GM12878 (cell line): ENCODE measurements around the gene GRAMD1C. TPM values are rescaled to one million over a fixed set of nuclear protein-coding genes. Genes with fewer than 3 reads are reported as not detected.
A peak's percentile ranks its signal among the peaks of the same experiment; 100 is the strongest.

Source experiments
- ATAC-seq: fragments of 200-7000 bp; cut with Tn5 transposase; 3 replicates; pipeline ENCODE4 v1.9.1; 2020; ENCODE audit warnings: mild to moderate bottlenecking, moderate library complexity
- BruUV-seq: library from RNA; stranded (reverse); fragments of 400-500 nt; replicated peaks from 2 replicates; lab custom pipeline; 2021; lab: Mats Ljungman, UMichigan
- CTCF ChIA-PET: fragments of 300-600 bp; sonication (Branson Sonifier 250); formaldehyde crosslinking; extraction: SDS; loops from one replicate; lab custom pipeline; 2021; ENCODE audit warnings: inconsistent platforms; lab: Yijun Ruan, JAX
- POLR2A ChIA-PET: fragments of 350-600 bp; formaldehyde crosslinking; extraction: SDS; loops from one replicate; lab custom pipeline; 2021; ENCODE audit warnings: inconsistent platforms; lab: Charles Lee
- RAD21 ChIA-PET: fragments of 300-600 bp; sonication (Branson Sonifier 250); formaldehyde crosslinking; loops from one replicate; lab custom pipeline; 2023; ENCODE audit warnings: antibody characterized with exemption; ENCODE audit not compliant: unreplicated experiment; lab: Charles Lee
- SMC1A ChIA-PET: fragments of 300-600 bp; sonication (Branson Sonifier 250); formaldehyde crosslinking; loops from one replicate; lab custom pipeline; 2023; ENCODE audit not compliant: unreplicated experiment, uncharacterized antibody; lab: Charles Lee
- DNase-seq: peaks from one replicate; pipeline ENCODE4 v3.0.0-alpha.2; 2011; ENCODE audit warnings: low read depth, low spot score
- FAIRE-seq: peaks from 3 replicates; lab custom pipeline; 2011; peaks lifted over from hg19 to GRCh38; lab: Jason Lieb, UNC
- H2AFZ ChIP-seq: 2 replicates; pipeline ENCODE4 v1.6.0; 2011; ENCODE audit warnings: low read depth, low read length, control low read depth; ENCODE audit not compliant: control insufficient read depth
- H3K27ac ChIP-seq: 2 replicates; pipeline ENCODE4 v1.5.1; 2011; ENCODE audit warnings: control low read depth; ENCODE audit not compliant: control insufficient read depth, insufficient read depth
- H3K27me3 ChIP-seq, 2 experiments: replicated peaks in 1 of 2; 2 replicates each; pipeline versions ENCODE4 v1.6.0 to v1.6.1; 2011; ENCODE audit warnings: low read length in 1 of 2; ENCODE audit not compliant: control insufficient read depth in 2 of 2, insufficient read depth in 2 of 2
- H3K36me3 ChIP-seq, 2 experiments: 2 replicates each; pipeline ENCODE4 v1.5.1; 2011; ENCODE audit warnings: low read length in 1 of 2; ENCODE audit not compliant: control insufficient read depth in 2 of 2, insufficient read depth in 2 of 2
- H3K4me1 ChIP-seq: 2 replicates; pipeline ENCODE4 v1.6.1; 2011; ENCODE audit warnings: mild to moderate bottlenecking, low read length, moderate library complexity, mixed read lengths; ENCODE audit not compliant: control insufficient read depth, insufficient read depth
- H3K4me2 ChIP-seq: 2 replicates; pipeline ENCODE4 v1.6.0; 2011; ENCODE audit warnings: control low read depth; ENCODE audit not compliant: control insufficient read depth, insufficient read depth
- H3K4me3 ChIP-seq: fragments of 200-600 bp; sonication (generic); 2 replicates; pipeline ENCODE4 v1.5.1; 2016
- H3K79me2 ChIP-seq: 2 replicates; pipeline ENCODE4 v1.6.0; 2011; ENCODE audit warnings: low read length; ENCODE audit not compliant: control insufficient read depth, insufficient read depth
- H3K9ac ChIP-seq: 2 replicates; pipeline ENCODE4 v1.8.0; 2011; ENCODE audit warnings: low read length, control low read depth, mixed read lengths; ENCODE audit not compliant: control insufficient read depth, insufficient read depth
- H3K9me3 ChIP-seq: replicated peaks from 3 replicates; pipeline ENCODE4 v1.5.1; 2011; ENCODE audit warnings: mild to moderate bottlenecking, low read length; ENCODE audit not compliant: control insufficient read depth, insufficient read depth
- H4K20me1 ChIP-seq: 2 replicates; pipeline ENCODE4 v1.6.0; 2011; ENCODE audit not compliant: control insufficient read depth, insufficient read depth
- BACH1 ChIP-seq: fragments of 450-650 bp; IDR thresholded peaks from 2 replicates; pipeline ENCODE4 v1.6.1; 2017; ENCODE audit warnings: mild to moderate bottlenecking, borderline replicate concordance
- BCL11A ChIP-seq: IDR thresholded peaks from 2 replicates; pipeline ENCODE4 v1.6.1; 2011; ENCODE audit warnings: low read depth, low read length
- EED ChIP-seq: sonication (generic); IDR thresholded peaks from 2 replicates; pipeline ENCODE4 v1.6.1; 2016; ENCODE audit warnings: antibody characterized with exemption, low read depth
- ETV6 ChIP-seq, 2 experiments: fragments of 450-650 bp in 1 of 2; IDR thresholded peaks in 1 of 2; conservative IDR thresholded peaks in 1 of 2; 2 replicates each; pipeline ENCODE4 v1.6.1; 2014; ENCODE audit warnings: antibody characterized with exemption in 1 of 2, borderline replicate concordance in 1 of 2, low read depth in 1 of 2, mild to moderate bottlenecking in 1 of 2, moderate library complexity in 1 of 2
- FOS ChIP-seq: IDR thresholded peaks from 3 replicates; pipeline ENCODE4 v1.6.1; 2011; ENCODE audit warnings: borderline replicate concordance; ENCODE audit not compliant: insufficient read length; ENCODE audit errors: extremely low read depth
- GATAD2B ChIP-seq: fragments of 450-650 bp; conservative IDR thresholded peaks from 2 replicates; pipeline ENCODE4 v1.6.1; 2017; ENCODE audit warnings: low read depth, mild to moderate bottlenecking, moderate library complexity
- HDAC2 ChIP-seq: fragments of 200-600 bp; sonication (generic); IDR thresholded peaks from 2 replicates; pipeline ENCODE4 v1.6.1; 2017
- HDAC6 ChIP-seq: fragments of 200-600 bp; sonication (generic); IDR thresholded peaks from one replicate; pipeline ENCODE4 v1.8.0; 2017; ENCODE audit warnings: antibody characterized with exemption; ENCODE audit not compliant: unreplicated experiment
- MTA3 ChIP-seq: IDR thresholded peaks from 2 replicates; pipeline ENCODE4 v1.6.1; 2012; ENCODE audit warnings: low read length, inconsistent platforms, borderline replicate concordance
- NFXL1 ChIP-seq: fragments of 450-650 bp; IDR thresholded peaks from 2 replicates; pipeline ENCODE4 v1.6.1; 2017; ENCODE audit warnings: antibody characterized with exemption, mild to moderate bottlenecking, borderline replicate concordance
- NR2C2 ChIP-seq: IDR thresholded peaks from 2 replicates; pipeline ENCODE4 v1.6.1; 2011; ENCODE audit warnings: borderline replicate concordance, low read depth; ENCODE audit not compliant: control insufficient read depth, insufficient read length
- NR2F1 ChIP-seq: fragments of 450-650 bp; conservative IDR thresholded peaks from 2 replicates; pipeline ENCODE4 v1.6.1; 2017; ENCODE audit warnings: mild to moderate bottlenecking
- RB1 ChIP-seq: fragments of 450-650 bp; formaldehyde crosslinking; IDR thresholded peaks from 2 replicates; pipeline ENCODE4 v1.6.1; 2017; ENCODE audit warnings: mild to moderate bottlenecking, borderline replicate concordance
- RFX5 ChIP-seq: IDR thresholded peaks from 2 replicates; pipeline ENCODE4 v1.6.1; 2011; ENCODE audit warnings: low read depth, low read length, improper control_type of control experiment
- STAT1 ChIP-seq: fragments of 450-650 bp; conservative IDR thresholded peaks from 2 replicates; pipeline ENCODE4 v1.6.1; 2014; ENCODE audit warnings: antibody characterized with exemption, mild to moderate bottlenecking
- ZNF207 ChIP-seq: fragments of 450-650 bp; IDR thresholded peaks from 2 replicates; pipeline ENCODE4 v1.6.1; 2014; ENCODE audit warnings: antibody characterized with exemption, mild to moderate bottlenecking, borderline replicate concordance
- ZNF384 ChIP-seq: IDR thresholded peaks from 2 replicates; pipeline ENCODE4 v1.6.1; 2012; ENCODE audit warnings: low read depth, mild to moderate bottlenecking, low read length, improper control_type of control experiment, borderline replicate concordance
- WGBS: methylation state at CpG from one replicate; pipeline ENCODE4 v1.1.6; 2016; ENCODE audit warnings: low lambda C conversion rate; ENCODE audit not compliant: insufficient replicate concordance, insufficient coverage; ENCODE audit errors: missing lambda C conversion rate; 5-methylcytosine and 5-hydroxymethylcytosine counted together
- in situ Hi-C: fragments of 300-500 bp; cut with MboI; formaldehyde crosslinking; loops from 9 replicates; pipeline ENCODE4 v1.14.3; 2018; ENCODE audit warnings: mixed read lengths
- intact Hi-C: fragments of 100-400 bp; cut with micrococcal nuclease; formaldehyde crosslinking; loops from one replicate; pipeline ENCODE4 v1.14.2; 2022; ENCODE audit not compliant: unreplicated experiment
- polyA plus RNA-seq, 11 experiments: library from polyadenylated mRNA; depleted of rRNA in 4 of 11; unstranded in 6 of 11; stranded (reverse) in 5 of 11; fragments of >200 nt; fragmentation: Nextera tagmentation in 4 of 11; fragmentation: Illumina TruSeq in 1 of 11; extraction: Ambion mirVana in 4 of 11; extraction: Trizol in 1 of 11; gene quantifications; 1 replicate in 1 of 11; 2 replicates in 10 of 11; pipeline versions ENCODE4 v1.2.1 to v1.2.3, GENCODE V29; 2011 to 2016; ENCODE audit warnings: inconsistent platforms in 2 of 11, missing spikeins in 2 of 11, low read depth in 1 of 11
- total RNA-seq, 4 experiments: library from RNA; depleted of rRNA in 3 of 4; stranded (reverse); fragments of >200 nt in 3 of 4; fragmentation: Illumina TruSeq in 1 of 4; extraction: Trizol in 1 of 4; gene quantifications; 2 replicates each; pipeline versions ENCODE4 v1.2.1 to v1.2.3, GENCODE V29; 2013 to 2021
- TF ChIP-seq, protein P1 (sequence below): IDR thresholded peaks from 2 replicates; pipeline ENCODE4 v1.6.1; 2012; ENCODE audit warnings: low read length, inconsistent platforms
- TF ChIP-seq, protein P2 (sequence below): IDR thresholded peaks from 2 replicates; pipeline ENCODE4 v1.6.1; 2011; ENCODE audit warnings: borderline replicate concordance, low read depth, mild to moderate bottlenecking, moderate library complexity, low read length; ENCODE audit not compliant: insufficient read depth, poor library complexity, severe bottlenecking
- TF ChIP-seq, protein P3 (sequence below): IDR thresholded peaks from 2 replicates; pipeline ENCODE4 v1.6.1; 2012; ENCODE audit warnings: low read depth, low read length, improper control_type of control experiment
- TF ChIP-seq, protein P4 (sequence below): IDR thresholded peaks from 2 replicates; pipeline ENCODE4 v1.6.1; 2012; ENCODE audit warnings: low read depth, low read length, improper control_type of control experiment

Gene GRAMD1C
- total and polyA plus RNA-seq, 10 of the 15 experiments (the other 5 are each of a cell fraction or from before 2014, with no cell fraction given): 3.2 to 9.2 (median 5.5) TPM

DNA sequence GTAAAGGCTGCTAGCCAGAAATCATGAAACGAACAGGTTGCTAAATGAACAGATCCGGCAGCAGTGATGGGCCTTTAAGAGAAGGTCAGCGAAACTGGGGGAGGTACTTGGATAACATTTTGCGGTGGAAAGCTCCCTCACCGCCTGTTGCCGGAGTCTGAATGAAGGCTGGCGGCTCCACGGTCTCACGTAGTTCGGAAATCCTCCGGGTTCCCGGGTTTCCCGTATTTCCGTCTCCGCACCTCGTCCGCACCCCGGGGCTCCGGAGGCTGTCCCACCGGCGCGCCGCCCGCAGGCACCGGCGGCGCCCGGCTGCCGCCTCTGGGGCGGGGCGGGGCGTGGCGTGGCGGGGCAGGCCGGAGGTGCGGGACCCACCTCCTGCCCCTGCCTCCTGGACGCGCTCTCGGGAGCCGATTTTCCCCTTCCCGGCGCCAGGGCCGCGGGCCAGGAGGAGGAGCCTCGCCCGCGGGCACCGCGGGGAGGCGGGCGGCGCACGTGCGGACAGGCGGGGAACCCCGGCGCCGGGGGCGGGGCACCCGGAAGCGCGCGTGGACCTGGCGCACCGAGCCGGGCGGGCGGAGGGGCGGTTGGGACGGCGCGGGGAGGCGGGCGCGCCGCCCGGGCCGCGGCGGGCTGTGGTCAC, 108.9 kb downstream of the GRAMD1C start, which contains the start of gene ZDHHC23:
Gene ZDHHC23, plus strand, starts transcription at position 642 of the 643 bp plus-strand sequence. CDS start 790 bp downstream, outside the sequence.
- in situ Hi-C loops: no loop called here
- H3K9me3 ChIP-seq: no peaks in the 10 kb centered on the region
- H3K4me2 ChIP-seq: peak within 1 kb of the TSS; percentile 99
- WGBS: 0% methylated on average over 52 of the region's 80 CpGs
- ChIA-PET CTCF (no interaction called here), RAD21 (no interaction called here), POLR2A (no interaction called here), SMC1A (interaction anchor here (0.6 kb wide), 1 partner anchor 213 kb away, joined by 3 read pairs; no protein-coding TSS in a partner anchor)
- intact Hi-C loops: loop anchor here (5.0 kb wide), 1 partner anchor 110 kb away; the partner anchor contains the start of genes CCDC191 and QTRT2
- FAIRE-seq: peak; percentile 82
- ATAC-seq: peak; percentile 79
- H3K4me1 ChIP-seq: no peaks in the 10 kb centered on the region
- BruUV-seq: no TSS peak
- no peaks in the 10 kb centered on the region for H3K27me3 ChIP-seq
- no peak within 1 kb of the TSS for H3K27ac ChIP-seq
- no peaks in the 10 kb centered on the region for H3K36me3 ChIP-seq
- H2AFZ ChIP-seq: peak within 1 kb of the TSS; percentile 90
- H3K79me2 ChIP-seq: no peaks in the 10 kb centered on the region
- H3K4me3 ChIP-seq: peak within 1 kb of the TSS; percentile 70
- DNase-seq: no peak
- no peaks in the 10 kb centered on the region for H4K20me1 ChIP-seq
- H3K9ac ChIP-seq: peak within 1 kb of the TSS; percentile 46; the same call in 1 of the 2 replicates
- TF ChIP-seq BACH1: no peak
- TF ChIP-seq, protein P1, sequence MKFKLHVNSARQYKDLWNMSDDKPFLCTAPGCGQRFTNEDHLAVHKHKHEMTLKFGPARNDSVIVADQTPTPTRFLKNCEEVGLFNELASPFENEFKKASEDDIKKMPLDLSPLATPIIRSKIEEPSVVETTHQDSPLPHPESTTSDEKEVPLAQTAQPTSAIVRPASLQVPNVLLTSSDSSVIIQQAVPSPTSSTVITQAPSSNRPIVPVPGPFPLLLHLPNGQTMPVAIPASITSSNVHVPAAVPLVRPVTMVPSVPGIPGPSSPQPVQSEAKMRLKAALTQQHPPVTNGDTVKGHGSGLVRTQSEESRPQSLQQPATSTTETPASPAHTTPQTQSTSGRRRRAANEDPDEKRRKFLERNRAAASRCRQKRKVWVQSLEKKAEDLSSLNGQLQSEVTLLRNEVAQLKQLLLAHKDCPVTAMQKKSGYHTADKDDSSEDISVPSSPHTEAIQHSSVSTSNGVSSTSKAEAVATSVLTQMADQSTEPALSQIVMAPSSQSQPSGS: no peak
- no peak for TF ChIP-seq BCL11A
- TF ChIP-seq NFXL1: no peak
- no peak for TF ChIP-seq MTA3
- TF ChIP-seq RB1: no peak
- TF ChIP-seq STAT1: no peak
- TF ChIP-seq, protein P2, sequence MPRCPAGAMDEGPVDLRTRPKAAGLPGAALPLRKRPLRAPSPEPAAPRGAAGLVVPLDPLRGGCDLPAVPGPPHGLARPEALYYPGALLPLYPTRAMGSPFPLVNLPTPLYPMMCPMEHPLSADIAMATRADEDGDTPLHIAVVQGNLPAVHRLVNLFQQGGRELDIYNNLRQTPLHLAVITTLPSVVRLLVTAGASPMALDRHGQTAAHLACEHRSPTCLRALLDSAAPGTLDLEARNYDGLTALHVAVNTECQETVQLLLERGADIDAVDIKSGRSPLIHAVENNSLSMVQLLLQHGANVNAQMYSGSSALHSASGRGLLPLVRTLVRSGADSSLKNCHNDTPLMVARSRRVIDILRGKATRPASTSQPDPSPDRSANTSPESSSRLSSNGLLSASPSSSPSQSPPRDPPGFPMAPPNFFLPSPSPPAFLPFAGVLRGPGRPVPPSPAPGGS: peak; percentile 32
- peak; percentile 71 for TF ChIP-seq GATAD2B
- no peak for TF ChIP-seq ZNF207
- no peak for TF ChIP-seq HDAC2
- TF ChIP-seq FOS: no peak
- no peak for TF ChIP-seq RFX5
- TF ChIP-seq EED: peak; percentile 44; the same call in 1 of the 2 replicates
- no peak for TF ChIP-seq ZNF384
- TF ChIP-seq, protein P3, sequence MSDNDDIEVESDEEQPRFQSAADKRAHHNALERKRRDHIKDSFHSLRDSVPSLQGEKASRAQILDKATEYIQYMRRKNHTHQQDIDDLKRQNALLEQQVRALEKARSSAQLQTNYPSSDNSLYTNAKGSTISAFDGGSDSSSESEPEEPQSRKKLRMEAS: peak; percentile 51; the same call in 1 of the 2 replicates
- TF ChIP-seq, protein P4, sequence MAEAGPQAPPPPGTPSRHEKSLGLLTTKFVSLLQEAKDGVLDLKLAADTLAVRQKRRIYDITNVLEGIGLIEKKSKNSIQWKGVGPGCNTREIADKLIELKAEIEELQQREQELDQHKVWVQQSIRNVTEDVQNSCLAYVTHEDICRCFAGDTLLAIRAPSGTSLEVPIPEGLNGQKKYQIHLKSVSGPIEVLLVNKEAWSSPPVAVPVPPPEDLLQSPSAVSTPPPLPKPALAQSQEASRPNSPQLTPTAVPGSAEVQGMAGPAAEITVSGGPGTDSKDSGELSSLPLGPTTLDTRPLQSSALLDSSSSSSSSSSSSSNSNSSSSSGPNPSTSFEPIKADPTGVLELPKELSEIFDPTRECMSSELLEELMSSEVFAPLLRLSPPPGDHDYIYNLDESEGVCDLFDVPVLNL: no peak
- TF ChIP-seq NR2C2: no peak
- peak; percentile 14 for TF ChIP-seq NR2F1
- no peak for TF ChIP-seq ETV6 (conservative IDR thresholded peaks at IDR 0.05 in 1 of 2, IDR thresholded peaks at IDR 0.05 in 1 of 2; ENCODE audit: borderline replicate concordance in 1 of 2, low read depth in 1 of 2)
- TF ChIP-seq HDAC6: no peak
